Mesodermal cell (in vitro differentiated cells): Measurements from ENCODE around the gene JCHAIN.
A peak's percentile ranks its signal among the peaks of the same experiment; 100 is the strongest.
"Not testable (repeated sequence)": the region's sequence is repeated elsewhere in the genome, so short reads cannot be mapped to it uniquely, and the experiment has no call there.

Experiments used
- H3K27ac ChIP-seq: 2 replicates; pipeline ENCODE4 v1.7.0; 2013; ENCODE audit warnings: mild to moderate bottlenecking, low read depth, low read length, moderate library complexity; ENCODE audit not compliant: severe bottlenecking
- H3K36me3 ChIP-seq: 2 replicates; pipeline ENCODE4 v1.7.1; 2013; ENCODE audit warnings: mild to moderate bottlenecking, low read length, moderate library complexity; ENCODE audit not compliant: control insufficient read depth, insufficient read depth
- H3K4me1 ChIP-seq: one replicate; pipeline ENCODE4 v1.7.1; 2013; ENCODE audit warnings: mild to moderate bottlenecking, low read length; ENCODE audit not compliant: insufficient read depth, control insufficient read depth, poor library complexity, severe bottlenecking
- H3K4me3 ChIP-seq: 2 replicates; pipeline ENCODE4 v1.7.0; 2013; ENCODE audit warnings: low read length, control low read depth, mild to moderate bottlenecking; ENCODE audit not compliant: insufficient read depth, poor library complexity, severe bottlenecking; ENCODE audit errors: extremely low read depth
- H3K9me3 ChIP-seq: 2 replicates; pipeline ENCODE4 v1.7.1; 2013; ENCODE audit warnings: mild to moderate bottlenecking, low read length, moderate library complexity; ENCODE audit not compliant: control insufficient read depth
- WGBS, 2 experiments: methylation state at CpG; one replicate each; pipeline ENCODE4 v1.1.5; 2013; ENCODE audit warnings: missing lambda C conversion rate in 2 of 2; ENCODE audit not compliant: insufficient coverage in 2 of 2; 5-methylcytosine and 5-hydroxymethylcytosine counted together

JCHAIN gene

DNA sequence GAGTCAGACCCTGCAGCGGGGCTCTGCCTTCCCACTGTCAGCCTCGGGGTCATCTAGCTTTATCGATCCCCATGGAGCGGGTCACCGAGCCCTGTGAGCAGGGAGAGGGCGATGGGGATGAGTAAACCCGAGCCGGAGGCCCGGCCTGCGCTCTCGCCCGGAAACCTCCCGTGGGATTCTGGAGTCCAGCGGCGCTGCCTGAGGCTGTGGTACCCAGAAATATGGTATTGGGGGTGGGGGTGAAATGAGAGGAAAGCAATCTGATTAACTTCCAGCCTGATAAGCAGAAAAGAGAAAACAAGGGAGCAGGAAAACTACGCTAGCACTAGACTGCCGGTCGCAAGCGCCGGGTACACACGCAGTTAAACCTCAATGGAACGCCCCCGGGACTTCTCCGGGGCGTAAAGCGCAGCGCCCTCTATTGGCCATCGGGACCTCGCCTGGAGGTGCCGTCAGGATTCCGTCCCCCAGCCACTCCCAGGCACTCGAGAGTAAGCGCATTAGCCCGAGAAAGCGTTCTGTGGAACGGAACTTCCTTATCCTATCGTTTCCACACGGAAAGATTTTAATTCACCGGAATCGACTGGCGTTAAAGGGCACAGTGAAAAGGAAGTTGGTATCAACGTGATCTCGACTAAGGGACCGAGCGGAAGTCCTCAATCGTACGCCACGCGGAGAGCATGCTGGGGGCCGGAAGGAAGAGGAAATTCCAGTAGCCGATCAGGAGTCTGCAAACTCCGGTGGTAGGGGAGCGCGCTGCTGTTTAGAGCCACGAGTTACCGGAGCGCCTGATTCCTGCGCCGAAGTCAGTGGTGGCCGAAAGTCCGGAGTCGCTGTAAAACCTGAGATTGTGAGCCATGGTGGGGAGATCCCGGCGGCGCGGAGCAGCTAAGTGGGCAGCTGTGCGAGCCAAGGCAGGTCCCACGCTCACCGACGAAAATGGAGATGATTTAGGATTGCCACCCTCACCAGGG lies 21.8 kb upstream of the JCHAIN start, which contains the start of gene UTP3:
UTP3 (plus strand) TSS at position 712 of the 974 bp plus-strand sequence; CDS start at position 858, 146 bp downstream.
- 1% methylated on average over 45 to 54 of the region's 70 CpGs for WGBS, 2 experiments
- Histone ChIP-seq H3K4me3 (peak within 1 kb of the TSS; percentile 91), H3K4me1 (peaks cover 2% of the 10 kb centered on the region), H3K9me3 (no peaks in the 10 kb centered on the region), H3K27ac (peak within 1 kb of the TSS; percentile 90), H3K36me3 (peaks cover 24% of the 10 kb centered on the region)

DNA sequence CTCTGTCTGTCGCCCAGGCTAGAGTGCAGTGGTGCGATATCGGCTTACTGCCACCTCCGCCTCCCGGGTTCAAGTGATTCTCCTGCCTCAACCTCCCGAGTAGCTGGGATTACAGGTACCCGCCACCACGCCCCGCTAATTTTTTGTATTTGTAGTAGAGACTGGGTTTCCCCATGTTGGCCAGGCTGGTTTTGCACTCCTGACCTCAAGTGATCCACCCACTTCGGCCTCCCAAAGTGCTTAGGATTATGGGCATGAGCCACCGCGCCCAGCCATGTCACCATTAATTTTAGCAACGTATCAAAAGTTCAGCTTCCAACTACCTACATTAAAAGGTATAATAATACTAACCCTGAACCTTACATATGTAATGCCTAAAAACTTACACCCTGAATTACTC lies 21.1 kb upstream of the JCHAIN start:
- Histone ChIP-seq H3K9me3 (no peaks in the 10 kb centered on the region), H3K36me3 (peaks cover 21% of the 10 kb centered on the region), H3K4me1 (peaks cover 2% of the 10 kb centered on the region), H3K27ac (peak overlapping the region; percentile 90), H3K4me3 (peak overlapping the region; percentile 91)
- 66 to 89% methylated on average over 4 to 9 of the region's 13 CpGs for WGBS, 2 experiments

DNA sequence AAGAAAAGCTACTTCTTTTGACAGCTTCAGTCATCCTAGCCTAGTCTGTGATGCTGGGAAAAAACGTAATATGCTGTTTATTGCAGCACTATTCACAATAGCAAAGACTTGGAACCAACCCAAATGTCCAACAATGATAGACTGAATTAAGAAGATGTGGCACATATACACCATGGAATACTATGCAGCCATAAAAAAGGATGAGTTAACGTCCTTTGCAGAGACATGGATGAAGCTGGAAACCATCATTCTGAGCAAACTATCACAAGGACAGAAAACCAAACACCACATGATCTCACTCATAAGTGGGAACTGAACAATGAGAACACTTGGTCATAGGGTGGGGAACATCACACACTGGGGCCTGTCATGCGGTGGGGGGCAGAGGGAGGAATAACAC lies 15.8 kb upstream of the JCHAIN start:
- H3K9me3 ChIP-seq, H3K27ac ChIP-seq, H3K36me3 ChIP-seq, H3K4me1 ChIP-seq, H3K4me3 ChIP-seq: not testable (repeated sequence)
- 100% methylated on average over 1 of the region's 3 CpGs for WGBS, 2 experiments

DNA sequence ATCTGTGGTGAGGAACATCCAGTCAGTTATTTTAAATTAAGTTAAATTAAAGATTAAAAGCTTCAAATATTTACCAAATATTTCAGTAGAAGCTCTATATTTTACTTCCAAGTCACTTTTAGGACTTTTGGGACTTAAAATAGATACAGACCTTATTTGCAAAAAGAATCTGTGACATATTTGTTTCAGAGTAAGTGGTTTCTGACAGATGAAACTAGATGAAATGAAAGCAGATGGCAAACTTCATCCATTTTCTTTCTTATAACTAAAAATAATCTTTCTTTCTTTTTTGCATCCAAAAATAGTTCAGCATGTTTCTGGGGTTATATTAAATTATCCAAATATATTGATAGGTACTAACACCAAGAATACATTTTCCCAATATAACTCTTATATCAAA lies 15.4 kb upstream of the JCHAIN start:
- H3K27ac ChIP-seq: no peak overlapping the region
- H3K4me3 ChIP-seq: no peak overlapping the region
- no peaks in the 10 kb centered on the region for H3K4me1 ChIP-seq

DNA sequence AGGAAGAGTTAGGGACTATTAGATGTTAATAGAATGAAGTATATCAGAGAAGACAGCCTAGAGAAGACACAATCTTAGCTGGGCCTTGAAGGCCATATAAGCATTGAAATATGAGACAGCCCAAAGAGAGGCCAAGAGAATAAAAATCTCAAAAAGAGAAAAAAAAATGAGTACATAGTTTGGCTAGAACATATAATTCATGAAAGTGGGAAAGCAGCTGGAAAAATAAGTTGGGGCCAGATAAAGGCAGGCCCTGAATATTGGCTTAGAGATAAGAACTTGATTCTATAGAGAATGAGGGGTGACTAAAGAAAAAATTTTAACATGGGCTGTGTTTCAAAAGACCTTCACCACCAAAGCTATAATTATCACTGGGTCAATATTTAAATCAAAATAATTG lies 14.6 kb upstream of the JCHAIN start:
- H3K4me3 ChIP-seq: no peak overlapping the region
- no peak overlapping the region for H3K27ac ChIP-seq
- no peaks in the 10 kb centered on the region for H3K9me3 ChIP-seq
- H3K4me1 ChIP-seq: no peaks in the 10 kb centered on the region
- no peaks in the 10 kb centered on the region for H3K36me3 ChIP-seq

More for the DNA sequence above, 15.4 kb upstream of the JCHAIN start:
- Histone ChIP-seq H3K36me3 (no peaks in the 10 kb centered on the region), H3K9me3 (no peaks in the 10 kb centered on the region)

DNA sequence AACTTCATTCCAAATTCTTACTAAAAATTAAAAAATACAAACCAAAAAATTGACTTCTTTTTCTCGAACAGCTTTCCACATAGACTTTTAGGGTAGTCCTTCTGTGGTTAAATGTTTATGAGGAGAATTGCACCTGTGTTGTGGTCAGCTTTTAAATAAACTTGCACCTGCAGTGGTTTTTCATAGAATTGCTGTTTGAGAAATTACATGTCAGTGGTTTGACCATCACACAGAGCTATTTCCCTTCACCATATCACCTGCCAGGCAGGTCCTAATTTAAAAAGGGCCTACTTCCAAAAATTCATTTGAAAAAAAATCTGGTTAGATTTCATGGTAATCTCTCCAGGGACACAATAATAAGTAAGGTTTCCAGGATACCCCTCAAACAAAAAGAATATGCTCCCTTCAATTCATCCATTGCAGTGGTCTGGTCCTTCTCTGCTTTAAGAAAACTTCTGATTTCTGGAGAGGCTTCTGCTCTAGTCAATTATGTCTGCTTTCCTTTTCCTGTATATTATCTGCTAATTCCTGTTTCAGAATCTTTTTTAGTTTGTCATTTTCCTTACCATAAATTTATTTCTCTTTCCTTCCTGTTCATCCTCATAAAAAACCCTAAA lies 12.2 kb upstream of the JCHAIN start:
- H3K36me3 ChIP-seq: no peaks in the 10 kb centered on the region
- WGBS, 2 experiments: no CpG with 5 or more reads among the region's 1 CpG

DNA sequence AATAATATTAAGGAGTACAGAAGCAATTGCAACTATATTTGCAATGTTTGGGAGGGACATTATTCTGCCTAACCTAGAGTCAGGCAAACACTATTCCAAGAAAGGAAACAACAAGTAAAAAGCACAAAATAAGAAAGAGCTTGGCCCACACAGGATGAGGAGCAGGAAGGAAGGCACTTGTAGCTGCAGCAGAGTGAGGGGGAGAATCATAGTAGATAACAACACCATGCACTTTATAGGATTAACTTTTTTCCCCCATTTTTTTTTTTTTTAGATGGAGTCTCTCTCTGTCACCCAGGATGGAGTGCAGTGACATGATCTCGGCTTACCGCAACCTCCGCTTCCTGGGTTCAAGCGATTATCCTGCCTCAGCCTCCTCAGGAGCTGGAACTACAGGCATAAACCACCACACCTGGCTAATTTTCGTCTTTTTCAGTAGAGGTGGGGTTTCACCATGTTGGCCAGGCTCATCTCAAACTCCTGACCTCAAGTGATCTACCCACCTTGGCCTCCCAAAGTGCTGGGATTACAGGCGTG lies 10.3 kb upstream of the JCHAIN start:
- no peaks in the 10 kb centered on the region for H3K4me1 ChIP-seq
- H3K4me3 ChIP-seq: no peak overlapping the region
- no peak overlapping the region for H3K27ac ChIP-seq
- H3K36me3 ChIP-seq: no peaks in the 10 kb centered on the region
- no peaks in the 10 kb centered on the region for H3K9me3 ChIP-seq
- 67 to 98% methylated on average over 1 to 5 of the region's 6 CpGs for WGBS, 2 experiments

More for the DNA sequence above, 12.2 kb upstream of the JCHAIN start:
- Histone ChIP-seq H3K4me3 (no peak overlapping the region), H3K4me1 (no peaks in the 10 kb centered on the region), H3K27ac (no peak overlapping the region), H3K9me3 (no peaks in the 10 kb centered on the region)

DNA sequence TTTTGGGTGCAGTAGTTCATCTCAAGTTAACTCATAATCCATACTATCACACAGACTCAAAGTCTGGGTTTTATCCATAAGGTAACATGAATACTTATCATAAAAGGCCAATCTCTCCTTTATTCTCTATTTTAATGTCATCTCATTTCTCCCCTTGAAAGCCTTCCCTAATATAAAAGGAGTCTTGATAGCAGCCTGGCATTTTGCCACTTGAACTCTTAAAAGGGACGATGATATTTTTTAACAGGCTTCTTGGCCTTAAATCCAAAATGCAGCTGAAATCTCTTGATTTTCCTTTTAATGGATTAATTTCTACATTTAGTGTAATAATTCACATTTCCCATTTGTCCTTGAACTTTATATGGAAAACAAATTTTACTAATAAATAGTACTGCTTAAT lies 8.4 kb upstream of the JCHAIN start:
- Histone ChIP-seq H3K36me3 (no peaks in the 10 kb centered on the region), H3K4me1 (no peaks in the 10 kb centered on the region), H3K9me3 (no peaks in the 10 kb centered on the region), H3K4me3 (no peak overlapping the region), H3K27ac (no peak overlapping the region)
- 67% methylated on average over 1 of the region's 1 CpG; no CpG with 5 or more reads in 1 of the 2 experiments for WGBS, 2 experiments

DNA sequence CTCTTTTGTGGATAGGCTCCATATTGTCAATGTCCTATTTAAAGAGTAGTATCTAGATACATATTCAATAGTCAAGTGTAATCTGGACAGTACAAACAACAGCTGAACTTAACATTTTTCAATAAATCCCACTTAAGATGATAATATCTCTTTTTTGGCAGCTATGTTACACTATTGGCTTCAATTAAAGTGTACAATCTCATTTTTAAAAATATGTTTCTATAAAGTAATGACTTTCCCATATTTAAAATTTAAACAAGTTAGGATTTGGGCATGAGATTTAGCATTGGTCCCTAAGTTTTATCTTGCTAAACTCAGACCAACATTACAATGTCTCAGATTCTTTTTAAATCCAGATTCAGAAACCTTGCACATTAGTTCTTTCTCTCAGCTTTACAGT lies 7.9 kb upstream of the JCHAIN start:
- H3K36me3 ChIP-seq: no peaks in the 10 kb centered on the region
- no peaks in the 10 kb centered on the region for H3K9me3 ChIP-seq
- no peaks in the 10 kb centered on the region for H3K4me1 ChIP-seq
- H3K27ac ChIP-seq: no peak overlapping the region
- no peak overlapping the region for H3K4me3 ChIP-seq

DNA sequence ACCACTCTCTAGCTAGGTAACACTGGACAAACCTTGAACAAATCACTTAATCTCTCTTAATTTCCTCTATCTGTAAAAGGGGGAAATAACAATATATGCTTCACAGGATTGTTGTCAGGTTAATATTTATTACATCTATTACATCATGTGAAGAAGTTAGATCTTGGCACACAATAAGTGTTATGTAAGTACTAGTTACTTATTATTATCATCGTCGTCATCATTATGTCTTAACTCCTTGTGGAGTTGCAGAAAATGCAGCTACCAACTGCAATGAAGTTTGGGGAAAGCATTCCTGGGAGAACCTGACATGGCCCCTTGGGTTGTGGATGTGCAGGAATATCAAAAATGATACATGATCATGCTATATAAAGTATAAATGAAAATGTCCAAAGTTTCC lies 4.8 kb upstream of the JCHAIN start:
- no peak overlapping the region for H3K4me3 ChIP-seq
- no peak overlapping the region for H3K27ac ChIP-seq
- H3K36me3 ChIP-seq: no peaks in the 10 kb centered on the region
- no CpG with 5 or more reads among the region's 2 CpGs for WGBS, 2 experiments
- H3K9me3 ChIP-seq: no peaks in the 10 kb centered on the region
- no peaks in the 10 kb centered on the region for H3K4me1 ChIP-seq
